Fibroblast of skin of back (primary cell): ENCODE results near the gene PSMC5.
A peak's percentile ranks its signal among the peaks of the same experiment; 100 is the strongest.

ENCODE experiments used
- DNase-seq: peaks from one replicate; pipeline ENCODE4 v3.0.0-alpha.2; 2013

Gene PSMC5

GRCh38 chr17:63820963-63821561, 6.2 kb upstream of the PSMC5 start:
- DNase-seq = no peak

GRCh38 chr17:63821804-63822203, 5.4 kb upstream of the PSMC5 start:
- DNase-seq = no peak

- no peak for DNase-seq
Measured at GRCh38 chr17:63822537-63822936, 4.7 kb upstream of the PSMC5 start.

- no peak for DNase-seq
Measured at GRCh38 chr17:63823659-63824331, 3.4 kb upstream of the PSMC5 start.

GRCh38 chr17:63824362-63824761, 2.9 kb upstream of the PSMC5 start:
- DNase-seq = no peak

- DNase-seq = no peak
Measured at GRCh38 chr17:63826468-63827001, 696 bp upstream of the PSMC5 start.

GRCh38 chr17:63827801-63828221, 580 bp downstream of the PSMC5 start:
- no peak for DNase-seq

- DNase-seq = no peak
Measured at GRCh38 chr17:63828936-63829335, 1.7 kb downstream of the PSMC5 start.

- no peak for DNase-seq
Measured at GRCh38 chr17:63830278-63830677, 3.0 kb downstream of the PSMC5 start.

- DNase-seq = no peak
Measured at GRCh38 chr17:63830904-63831491, 3.8 kb downstream of the PSMC5 start.

GRCh38 chr17:63831505-63831904, 4.3 kb downstream of the PSMC5 start:
- DNase-seq = no peak

GRCh38 chr17:63832014-63832413, 4.8 kb downstream of the PSMC5 start:
- no peak for DNase-seq

- no peak for DNase-seq
Measured at GRCh38 chr17:63832455-63832854, 5.2 kb downstream of the PSMC5 start.

GRCh38 chr17:63833026-63833740, 6.0 kb downstream of the PSMC5 start:
- DNase-seq = no peak

GRCh38 chr17:63833741-63834373, 6.6 kb downstream of the PSMC5 start:
- no peak for DNase-seq

GRCh38 chr17:63834431-63835166, 7.4 kb downstream of the PSMC5 start:
- DNase-seq = peak; percentile 83

GRCh38 chr17:63835167-63835720, 8.0 kb downstream of the PSMC5 start:
- no peak for DNase-seq

GRCh38 chr17:63836811-63837210, 9.6 kb downstream of the PSMC5 start:
- no peak for DNase-seq

GRCh38 chr17:63837480-63837879, 10.2 kb downstream of the PSMC5 start:
- no peak for DNase-seq

- DNase-seq = no peak
Measured at GRCh38 chr17:63837962-63838600, 10.8 kb downstream of the PSMC5 start.

- DNase-seq = no peak
Measured at GRCh38 chr17:63838631-63839171, 11.5 kb downstream of the PSMC5 start.
